GM19452 (cell line): ENCODE data around the gene CD99L2.

ENCODE experiments used
- ATAC-seq: cut with Tn5 transposase; IDR thresholded peaks from one replicate; pipeline ENCODE4 v1.9.1; 2021; ENCODE audit not compliant: unreplicated experiment

The CD99L2 gene, protein sequence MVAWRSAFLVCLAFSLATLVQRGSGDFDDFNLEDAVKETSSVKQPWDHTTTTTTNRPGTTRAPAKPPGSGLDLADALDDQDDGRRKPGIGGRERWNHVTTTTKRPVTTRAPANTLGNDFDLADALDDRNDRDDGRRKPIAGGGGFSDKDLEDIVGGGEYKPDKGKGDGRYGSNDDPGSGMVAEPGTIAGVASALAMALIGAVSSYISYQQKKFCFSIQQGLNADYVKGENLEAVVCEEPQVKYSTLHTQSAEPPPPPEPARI

GRCh38 chrX:150898343-150899190, at the start of gene CD99L2:
TSS of gene CD99L2 (minus strand) at chrX:150898668. CDS start at chrX:150898588, 80 bp downstream.
- ATAC-seq: peak; percentile 91

DNA sequence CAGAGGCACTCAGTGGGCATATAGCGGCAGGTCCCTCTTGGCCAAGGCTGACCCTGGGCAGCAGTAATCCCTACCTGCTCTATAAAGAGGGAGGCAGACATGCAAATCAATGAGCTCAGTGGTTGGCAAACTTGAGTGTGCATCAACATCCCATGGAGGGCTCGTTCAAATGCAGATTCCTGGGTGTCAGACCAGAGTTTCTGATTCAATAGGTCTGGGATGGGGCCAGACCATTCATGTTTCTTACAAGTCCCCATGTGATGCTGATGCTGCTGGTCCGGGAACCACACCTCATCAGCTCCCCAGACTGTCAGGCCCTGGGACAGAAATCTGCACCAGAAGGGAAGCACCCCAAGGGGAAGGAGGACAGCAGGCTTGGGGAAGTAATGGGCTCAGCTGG, 45.8 kb upstream of the CD99L2 start:
- no peak for ATAC-seq

- ATAC-seq: no peak
Measured at GRCh38 chrX:150942942-150943594, 44.6 kb upstream of the CD99L2 start.

DNA sequence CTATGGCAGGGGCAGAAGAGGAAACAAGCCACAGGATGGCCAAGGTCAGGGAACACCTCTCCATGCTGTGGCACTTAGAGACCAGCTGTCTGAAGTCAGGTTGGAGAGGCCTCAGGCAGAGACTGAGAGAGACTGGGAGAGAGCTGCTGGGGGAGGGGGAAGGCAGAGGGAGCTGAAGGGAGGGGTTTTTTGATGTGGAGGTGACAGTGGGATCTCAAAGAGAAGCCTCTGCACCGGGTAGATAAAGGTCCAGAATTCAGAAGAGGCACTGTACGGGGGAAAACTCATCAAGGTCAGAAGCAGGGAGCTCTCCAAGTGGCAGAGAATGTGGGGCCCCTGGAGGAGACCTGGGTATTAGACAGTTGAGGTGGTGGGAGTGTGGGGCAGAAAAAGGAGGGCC, 43.1 kb upstream of the CD99L2 start:
- no peak for ATAC-seq

DNA sequence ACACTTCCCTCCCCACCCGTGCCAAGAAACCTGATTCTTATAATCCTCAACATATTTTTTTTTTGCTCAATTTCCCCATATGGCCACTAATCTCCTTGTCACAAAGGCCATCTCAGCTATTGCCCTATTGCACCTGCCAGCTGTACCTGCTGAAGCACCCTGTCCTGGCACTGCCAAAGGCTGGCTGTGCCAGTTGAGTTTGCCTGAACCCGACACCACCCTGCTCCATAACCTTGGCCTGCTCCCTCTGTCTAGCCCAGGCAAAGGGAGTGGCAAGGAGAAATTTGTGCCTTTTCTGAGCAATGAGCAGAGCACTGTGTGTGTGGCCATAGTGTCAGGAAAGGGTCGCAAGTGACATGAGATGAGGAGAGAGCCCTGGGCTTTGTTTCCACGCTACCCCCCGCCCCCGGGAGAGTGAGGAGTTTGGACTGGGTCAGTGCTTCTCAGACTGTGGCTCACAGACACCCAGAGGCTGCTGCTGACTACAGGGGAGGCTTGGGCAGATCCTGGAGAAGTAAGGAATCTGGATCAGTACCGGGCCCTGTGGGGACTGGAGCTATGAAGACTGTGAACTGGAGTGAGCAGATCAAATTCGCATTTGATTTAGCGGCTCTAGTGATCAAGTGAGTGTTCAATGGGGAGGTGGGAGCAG, 42.5 kb upstream of the CD99L2 start:
- ATAC-seq: no peak

- no peak for ATAC-seq
Measured at GRCh38 chrX:150936556-150936955, 38.1 kb upstream of the CD99L2 start.

DNA sequence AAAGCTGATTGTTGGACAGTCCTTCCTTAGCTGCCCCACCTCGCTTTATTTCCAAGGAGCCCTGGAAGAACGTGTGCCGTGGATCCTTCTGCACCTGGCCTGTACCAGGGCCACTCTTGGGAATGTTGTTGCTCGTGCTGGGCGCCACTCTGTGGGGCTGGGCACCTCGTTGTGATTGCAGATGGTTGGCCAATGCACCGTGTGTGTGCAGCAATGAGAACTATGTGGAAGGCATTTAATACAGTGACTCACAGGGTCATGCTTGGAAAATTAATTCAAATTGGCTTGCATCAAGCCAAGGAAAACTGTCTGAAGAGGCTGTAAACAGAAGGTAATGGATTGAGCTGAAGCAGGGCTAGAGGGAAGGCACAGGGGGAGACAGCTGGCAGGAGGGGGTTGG, 37.0 kb upstream of the CD99L2 start:
- ATAC-seq: no peak

DNA sequence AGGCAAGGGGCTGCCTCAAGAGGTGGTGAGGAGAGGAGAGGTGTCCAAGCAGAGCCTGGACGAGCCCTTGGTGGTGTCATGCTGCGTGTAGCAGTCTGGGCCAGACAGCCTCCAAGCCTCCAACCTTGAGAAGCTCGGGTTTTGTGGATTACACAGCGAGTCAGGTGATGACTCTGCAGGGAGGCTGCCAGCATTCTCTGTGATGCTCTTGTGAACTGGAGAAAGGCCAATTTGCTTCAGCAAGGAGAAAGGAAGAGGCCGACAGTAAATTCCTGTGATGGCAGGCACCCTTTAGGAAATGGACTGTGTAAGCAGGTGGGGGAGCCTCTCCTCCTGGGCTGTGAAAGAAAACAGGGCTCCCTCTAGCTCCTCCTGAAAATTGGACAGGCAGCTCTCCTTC, 36.0 kb upstream of the CD99L2 start:
- no peak for ATAC-seq

- ATAC-seq: no peak
Measured at GRCh38 chrX:150933945-150934350, 35.5 kb upstream of the CD99L2 start.

DNA sequence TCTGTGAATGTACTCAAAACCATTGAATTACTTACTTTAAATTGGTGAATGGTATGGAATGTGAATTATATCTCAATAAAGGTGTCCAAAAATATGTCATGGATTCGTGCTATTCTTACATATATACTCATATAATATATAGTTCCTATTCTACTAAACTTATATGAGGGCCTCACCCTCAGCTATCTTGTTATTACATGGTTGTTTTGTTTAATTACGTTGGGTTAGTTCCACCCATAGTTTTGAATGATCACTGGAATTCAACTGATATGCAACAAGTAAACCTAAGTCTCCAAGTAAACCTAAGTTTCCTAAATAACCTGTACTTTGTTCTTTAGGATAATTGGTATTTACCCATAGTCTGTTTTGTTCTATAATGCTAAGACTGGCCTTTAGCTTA, 30.6 kb upstream of the CD99L2 start:
- ATAC-seq: no peak

DNA sequence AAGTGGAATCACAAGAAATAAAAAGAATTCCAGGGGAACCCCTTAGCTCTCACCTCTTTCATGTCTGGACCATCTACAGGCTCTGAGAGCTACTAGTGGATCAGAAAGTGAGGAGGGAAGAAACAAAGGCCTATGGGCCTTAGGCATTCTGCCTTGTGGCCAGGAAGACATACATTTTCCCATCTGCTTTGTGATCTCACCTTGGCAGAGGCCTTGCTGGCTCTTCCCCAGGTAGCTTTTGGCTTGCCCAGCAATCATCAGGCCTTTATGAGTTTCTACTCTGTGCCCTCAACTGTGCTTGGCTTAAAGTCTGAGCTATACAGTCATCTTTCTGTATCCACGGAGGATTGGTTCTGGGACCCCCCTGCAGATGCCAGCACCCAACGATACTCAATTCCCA, 28.3 kb upstream of the CD99L2 start:
- ATAC-seq: no peak

DNA sequence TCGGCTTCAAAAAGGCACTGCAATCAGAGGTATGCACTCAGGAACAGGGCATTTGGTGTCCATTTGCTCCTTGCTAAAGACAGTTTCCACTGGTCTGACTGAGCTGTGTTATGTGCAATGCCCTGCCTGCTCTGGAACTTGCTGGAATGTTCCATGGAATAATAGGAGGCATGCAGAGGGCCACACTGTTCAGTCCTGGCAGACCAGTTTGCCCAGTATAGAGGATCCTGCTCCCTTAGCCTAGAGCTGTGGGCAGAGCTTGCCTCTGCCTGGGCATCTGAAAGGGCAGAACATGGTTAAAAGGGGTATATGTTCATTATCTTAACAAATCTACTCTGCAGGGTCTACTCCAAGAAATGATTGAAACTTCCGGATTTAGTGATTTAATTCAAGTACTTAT, 27.8 kb upstream of the CD99L2 start:
- no peak for ATAC-seq

GRCh38 chrX:150919401-150919800, 20.9 kb upstream of the CD99L2 start:
- ATAC-seq: no peak

DNA sequence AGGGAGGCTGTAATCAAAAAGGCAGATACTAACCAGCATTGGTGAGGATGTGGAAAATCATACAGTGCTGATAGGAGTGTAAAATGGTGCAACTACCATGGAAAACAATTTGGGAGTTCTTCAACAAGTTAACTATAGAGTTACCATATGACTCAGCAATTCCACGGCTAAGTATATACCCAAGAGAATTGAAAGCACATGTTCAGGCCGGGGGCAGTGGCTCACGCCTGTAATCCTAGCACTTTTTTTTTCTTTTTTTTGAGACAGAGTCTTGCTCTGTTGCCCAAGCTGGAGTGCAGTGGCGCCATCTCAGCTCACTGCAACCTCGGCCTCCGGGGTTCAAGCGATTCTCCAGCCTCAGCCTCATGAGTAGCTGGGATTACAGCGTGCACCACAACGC, 15.0 kb upstream of the CD99L2 start:
- no peak for ATAC-seq

- no peak for ATAC-seq
Measured at GRCh38 chrX:150907474-150907873, 9.0 kb upstream of the CD99L2 start.

- no peak for ATAC-seq
Measured at GRCh38 chrX:150906694-150907093, 8.2 kb upstream of the CD99L2 start.

GRCh38 chrX:150905293-150905692, 6.8 kb upstream of the CD99L2 start:
- ATAC-seq: no peak

DNA sequence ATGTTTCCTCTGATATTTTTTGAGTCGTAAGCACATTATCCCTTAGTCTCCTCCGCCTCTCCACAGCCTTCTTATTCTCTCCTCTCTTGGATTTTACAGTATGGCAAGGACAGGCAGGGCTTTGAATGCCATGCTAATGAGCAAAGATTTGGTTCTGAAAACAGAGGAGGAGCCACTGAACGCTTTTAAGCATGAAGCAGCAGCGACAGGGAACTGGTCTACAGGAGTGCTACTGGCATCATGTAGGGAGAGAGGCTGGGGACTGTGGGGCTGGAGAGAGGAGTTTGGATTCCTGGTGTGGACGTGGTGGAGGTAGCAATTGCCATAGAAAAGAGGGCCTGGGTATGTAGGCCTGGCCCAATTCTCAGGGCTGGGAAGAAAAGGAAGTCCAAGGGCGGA, 4.6 kb upstream of the CD99L2 start:
- no peak for ATAC-seq

GRCh38 chrX:150902434-150903109, 4.1 kb upstream of the CD99L2 start:
- ATAC-seq: no peak

DNA sequence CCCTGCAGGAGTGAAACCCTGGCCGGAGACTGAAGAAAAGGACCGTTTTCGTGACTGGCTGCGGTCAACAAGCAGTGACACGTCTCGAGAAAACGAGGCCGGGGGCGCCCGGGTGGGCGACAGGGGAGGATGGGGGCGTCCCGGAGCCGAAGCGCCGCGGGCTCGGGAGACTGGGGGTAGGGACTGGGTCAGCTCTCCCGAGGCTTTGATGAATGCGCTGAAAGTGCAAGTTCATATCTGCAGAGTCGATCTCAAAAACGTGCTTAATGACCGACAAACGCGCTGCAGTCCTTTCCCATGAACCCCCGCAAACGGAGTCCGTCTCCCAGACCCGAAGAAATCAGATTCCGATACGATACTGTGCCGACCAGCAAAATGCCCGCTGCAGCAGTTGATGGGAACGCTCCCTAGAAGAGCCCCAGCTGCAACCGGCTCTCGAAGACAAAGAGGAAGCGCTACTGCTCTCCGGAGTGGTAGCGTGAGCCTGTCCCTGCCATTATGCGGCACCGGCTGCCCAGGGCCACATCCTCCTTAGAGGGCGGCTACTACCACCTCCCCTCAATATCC, 806 bp upstream of the CD99L2 start:
- peak; percentile 49 for ATAC-seq
